GM12878 (cell line): Measurements from ENCODE around the gene INHBB.

Experiments used
- CEBPB ChIP-seq, 2 experiments: fragments of 150-350 bp in 1 of 2; IDR thresholded peaks; 2 replicates each; pipeline ENCODE4 v1.6.1; 2012 to 2014; ENCODE audit warnings: low read depth in 2 of 2, low read length in 2 of 2, borderline replicate concordance in 1 of 2, inconsistent platforms in 1 of 2
- CREM ChIP-seq: IDR thresholded peaks from 2 replicates; pipeline ENCODE4 v1.6.1; 2014; ENCODE audit warnings: antibody characterized with exemption, low read depth
- POLR2A ChIP-seq: IDR thresholded peaks from 2 replicates; pipeline ENCODE4 v1.6.1; 2011; ENCODE audit warnings: low read depth, mild to moderate bottlenecking, low read length
- POLR2AphosphoS5 ChIP-seq: IDR thresholded peaks from 2 replicates; pipeline ENCODE4 v1.6.1; 2011; ENCODE audit warnings: mild to moderate bottlenecking, low read length, inconsistent platforms
- SREBF1 ChIP-seq: IDR thresholded peaks from 2 replicates; pipeline ENCODE4 v1.6.1; 2012; ENCODE audit warnings: mild to moderate bottlenecking, low read length
- TAF1 ChIP-seq: IDR thresholded peaks from 2 replicates; pipeline ENCODE4 v1.6.1; 2011; ENCODE audit warnings: mild to moderate bottlenecking, low read depth, low read length, borderline replicate concordance
- YY1 ChIP-seq: IDR thresholded peaks from 2 replicates; pipeline ENCODE4 v1.6.1; 2011; ENCODE audit warnings: low read depth, mild to moderate bottlenecking, low read length
- ZBTB11 ChIP-seq: fragments of 450-650 bp; formaldehyde crosslinking; IDR thresholded peaks from 2 replicates; pipeline ENCODE4 v1.5.0; 2022; ENCODE audit warnings: mild to moderate bottlenecking, missing genetic modification characterization
- TF ChIP-seq, protein P1 (sequence below): fragments of 450-650 bp; conservative IDR thresholded peaks from 2 replicates; pipeline ENCODE4 v1.6.1; 2017; ENCODE audit warnings: mild to moderate bottlenecking, moderate library complexity
- TF ChIP-seq, protein P2 (sequence below): fragments of 450-650 bp; IDR thresholded peaks from 2 replicates; pipeline ENCODE4 v1.6.1; 2018; ENCODE audit warnings: mild to moderate bottlenecking, low read depth, moderate library complexity; ENCODE audit not compliant: partially characterized antibody
- TF ChIP-seq, protein P3 (sequence below), 3 experiments: IDR thresholded peaks in 2 of 3; conservative IDR thresholded peaks in 1 of 3; 2 replicates each; pipeline ENCODE4 v1.5.1; 2011; ENCODE audit warnings: low read depth in 3 of 3, low read length in 3 of 3, mild to moderate bottlenecking in 3 of 3, control low read depth in 2 of 3, moderate library complexity in 2 of 3, inconsistent platforms in 1 of 3, mixed read lengths in 1 of 3; ENCODE audit not compliant: control insufficient read depth in 2 of 3, insufficient read depth in 1 of 3; ENCODE audit errors: extremely low read depth in 1 of 3
- TF ChIP-seq, protein P4 (sequence below): fragments of 450-650 bp; IDR thresholded peaks from 2 replicates; pipeline ENCODE4 v1.6.1; 2017; ENCODE audit warnings: mild to moderate bottlenecking

- TF ChIP-seq, protein P1, sequence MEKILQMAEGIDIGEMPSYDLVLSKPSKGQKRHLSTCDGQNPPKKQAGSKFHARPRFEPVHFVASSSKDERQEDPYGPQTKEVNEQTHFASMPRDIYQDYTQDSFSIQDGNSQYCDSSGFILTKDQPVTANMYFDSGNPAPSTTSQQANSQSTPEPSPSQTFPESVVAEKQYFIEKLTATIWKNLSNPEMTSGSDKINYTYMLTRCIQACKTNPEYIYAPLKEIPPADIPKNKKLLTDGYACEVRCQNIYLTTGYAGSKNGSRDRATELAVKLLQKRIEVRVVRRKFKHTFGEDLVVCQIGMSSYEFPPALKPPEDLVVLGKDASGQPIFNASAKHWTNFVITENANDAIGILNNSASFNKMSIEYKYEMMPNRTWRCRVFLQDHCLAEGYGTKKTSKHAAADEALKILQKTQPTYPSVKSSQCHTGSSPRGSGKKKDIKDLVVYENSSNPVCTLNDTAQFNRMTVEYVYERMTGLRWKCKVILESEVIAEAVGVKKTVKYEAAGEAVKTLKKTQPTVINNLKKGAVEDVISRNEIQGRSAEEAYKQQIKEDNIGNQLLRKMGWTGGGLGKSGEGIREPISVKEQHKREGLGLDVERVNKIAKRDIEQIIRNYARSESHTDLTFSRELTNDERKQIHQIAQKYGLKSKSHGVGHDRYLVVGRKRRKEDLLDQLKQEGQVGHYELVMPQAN, result no peak
- TF ChIP-seq POLR2AphosphoS5 (no peak), SREBF1 (no peak), YY1 (no peak), ZBTB11 (no peak), CEBPB (IDR thresholded peaks at IDR 0.05; ENCODE audit: borderline replicate concordance in 1 of 2, low read depth in 2 of 2, low read length in 2 of 2) (no peak), CREM (no peak), POLR2A (no peak), TAF1 (no peak)
- TF ChIP-seq, protein P2, sequence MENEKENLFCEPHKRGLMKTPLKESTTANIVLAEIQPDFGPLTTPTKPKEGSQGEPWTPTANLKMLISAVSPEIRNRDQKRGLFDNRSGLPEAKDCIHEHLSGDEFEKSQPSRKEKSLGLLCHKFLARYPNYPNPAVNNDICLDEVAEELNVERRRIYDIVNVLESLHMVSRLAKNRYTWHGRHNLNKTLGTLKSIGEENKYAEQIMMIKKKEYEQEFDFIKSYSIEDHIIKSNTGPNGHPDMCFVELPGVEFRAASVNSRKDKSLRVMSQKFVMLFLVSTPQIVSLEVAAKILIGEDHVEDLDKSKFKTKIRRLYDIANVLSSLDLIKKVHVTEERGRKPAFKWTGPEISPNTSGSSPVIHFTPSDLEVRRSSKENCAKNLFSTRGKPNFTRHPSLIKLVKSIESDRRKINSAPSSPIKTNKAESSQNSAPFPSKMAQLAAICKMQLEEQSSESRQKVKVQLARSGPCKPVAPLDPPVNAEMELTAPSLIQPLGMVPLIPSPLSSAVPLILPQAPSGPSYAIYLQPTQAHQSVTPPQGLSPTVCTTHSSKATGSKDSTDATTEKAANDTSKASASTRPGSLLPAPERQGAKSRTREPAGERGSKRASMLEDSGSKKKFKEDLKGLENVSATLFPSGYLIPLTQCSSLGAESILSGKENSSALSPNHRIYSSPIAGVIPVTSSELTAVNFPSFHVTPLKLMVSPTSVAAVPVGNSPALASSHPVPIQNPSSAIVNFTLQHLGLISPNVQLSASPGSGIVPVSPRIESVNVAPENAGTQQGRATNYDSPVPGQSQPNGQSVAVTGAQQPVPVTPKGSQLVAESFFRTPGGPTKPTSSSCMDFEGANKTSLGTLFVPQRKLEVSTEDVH, result no peak
- TF ChIP-seq, protein P3, sequence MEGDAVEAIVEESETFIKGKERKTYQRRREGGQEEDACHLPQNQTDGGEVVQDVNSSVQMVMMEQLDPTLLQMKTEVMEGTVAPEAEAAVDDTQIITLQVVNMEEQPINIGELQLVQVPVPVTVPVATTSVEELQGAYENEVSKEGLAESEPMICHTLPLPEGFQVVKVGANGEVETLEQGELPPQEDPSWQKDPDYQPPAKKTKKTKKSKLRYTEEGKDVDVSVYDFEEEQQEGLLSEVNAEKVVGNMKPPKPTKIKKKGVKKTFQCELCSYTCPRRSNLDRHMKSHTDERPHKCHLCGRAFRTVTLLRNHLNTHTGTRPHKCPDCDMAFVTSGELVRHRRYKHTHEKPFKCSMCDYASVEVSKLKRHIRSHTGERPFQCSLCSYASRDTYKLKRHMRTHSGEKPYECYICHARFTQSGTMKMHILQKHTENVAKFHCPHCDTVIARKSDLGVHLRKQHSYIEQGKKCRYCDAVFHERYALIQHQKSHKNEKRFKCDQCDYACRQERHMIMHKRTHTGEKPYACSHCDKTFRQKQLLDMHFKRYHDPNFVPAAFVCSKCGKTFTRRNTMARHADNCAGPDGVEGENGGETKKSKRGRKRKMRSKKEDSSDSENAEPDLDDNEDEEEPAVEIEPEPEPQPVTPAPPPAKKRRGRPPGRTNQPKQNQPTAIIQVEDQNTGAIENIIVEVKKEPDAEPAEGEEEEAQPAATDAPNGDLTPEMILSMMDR (IDR thresholded peaks at IDR 0.05 in 2 of 3, conservative IDR thresholded peaks at IDR 0.05 in 1 of 3; ENCODE audit: control insufficient read depth in 2 of 3, extremely low read depth in 1 of 3, insufficient read depth in 1 of 3, low read depth in 3 of 3, low read length in 3 of 3), result no peak
- TF ChIP-seq, protein P4, sequence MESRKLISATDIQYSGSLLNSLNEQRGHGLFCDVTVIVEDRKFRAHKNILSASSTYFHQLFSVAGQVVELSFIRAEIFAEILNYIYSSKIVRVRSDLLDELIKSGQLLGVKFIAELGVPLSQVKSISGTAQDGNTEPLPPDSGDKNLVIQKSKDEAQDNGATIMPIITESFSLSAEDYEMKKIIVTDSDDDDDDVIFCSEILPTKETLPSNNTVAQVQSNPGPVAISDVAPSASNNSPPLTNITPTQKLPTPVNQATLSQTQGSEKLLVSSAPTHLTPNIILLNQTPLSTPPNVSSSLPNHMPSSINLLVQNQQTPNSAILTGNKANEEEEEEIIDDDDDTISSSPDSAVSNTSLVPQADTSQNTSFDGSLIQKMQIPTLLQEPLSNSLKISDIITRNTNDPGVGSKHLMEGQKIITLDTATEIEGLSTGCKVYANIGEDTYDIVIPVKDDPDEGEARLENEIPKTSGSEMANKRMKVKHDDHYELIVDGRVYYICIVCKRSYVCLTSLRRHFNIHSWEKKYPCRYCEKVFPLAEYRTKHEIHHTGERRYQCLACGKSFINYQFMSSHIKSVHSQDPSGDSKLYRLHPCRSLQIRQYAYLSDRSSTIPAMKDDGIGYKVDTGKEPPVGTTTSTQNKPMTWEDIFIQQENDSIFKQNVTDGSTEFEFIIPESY, result no peak
Measured at GRCh38 chr2:120388222-120389035, 42.5 kb downstream of the INHBB start.
